Epithelial cell of prostate (primary cell): Measurements from ENCODE around the gene ZNF41.

Experiments
- DNase-seq: peaks from one replicate; pipeline ENCODE4 v3.0.0-alpha.2; 2011; ENCODE audit warnings: low read depth, low spot score
- H3K27ac ChIP-seq: fragments of 450-650 bp; 2 replicates; pipeline ENCODE4 v1.5.1; 2017; ENCODE audit warnings: mild to moderate bottlenecking

ZNF41 gene

GRCh38 chrX:47420962-47421361 lies 62.1 kb downstream of the ZNF41 start:
- H3K27ac ChIP-seq: no peak overlapping the region
- DNase-seq: no peak

- no peak for DNase-seq
- H3K27ac ChIP-seq: no peak overlapping the region
Measured at GRCh38 chrX:47420265-47420664, 62.8 kb downstream of the ZNF41 start.

- H3K27ac ChIP-seq: no peak overlapping the region
- DNase-seq: no peak
Measured at GRCh38 chrX:47413179-47413594, 69.8 kb downstream of the ZNF41 start.
